HepG2 (cell line): ENCODE results near the gene CD58. TPM values are rescaled to one million over a fixed set of nuclear protein-coding genes. Genes with fewer than 3 reads are reported as not detected.
A peak's percentile ranks its signal among the peaks of the same experiment; 100 is the strongest.

Experiments
- CAMTA2 ChIP-seq: sonication (generic); formaldehyde crosslinking; IDR thresholded peaks from 2 replicates; pipeline ENCODE4 v1.4.0; 2020; ENCODE audit warnings: mild to moderate bottlenecking, missing genetic modification reagents, borderline replicate concordance
- CBX5 ChIP-seq: sonication (generic); formaldehyde crosslinking; IDR thresholded peaks from 2 replicates; pipeline ENCODE4 v1.4.0; 2020; ENCODE audit warnings: missing genetic modification reagents, borderline replicate concordance
- CSRNP1 ChIP-seq: sonication (generic); formaldehyde crosslinking; IDR thresholded peaks from 2 replicates; pipeline ENCODE4 v1.8.1; 2023; ENCODE audit warnings: mild to moderate bottlenecking, missing genetic modification reagents
- GATA4 ChIP-seq: sonication (generic); IDR thresholded peaks from 2 replicates; pipeline ENCODE4 v1.6.1; 2016; ENCODE audit warnings: antibody characterized with exemption, low read depth, borderline replicate concordance
- HMG20A ChIP-seq: IDR thresholded peaks from 2 replicates; pipeline ENCODE4 v1.6.1; 2016; ENCODE audit warnings: borderline replicate concordance
- HMGA1 ChIP-seq: sonication (generic); formaldehyde crosslinking; conservative IDR thresholded peaks from 2 replicates; pipeline ENCODE4 v1.4.0; 2020; ENCODE audit warnings: missing genetic modification reagents
- KMT2B ChIP-seq: IDR thresholded peaks from 2 replicates; pipeline ENCODE4 v1.6.1; 2016; ENCODE audit warnings: missing genetic modification reagents, missing compliant biosample characterization
- MAZ ChIP-seq, 2 experiments: sonication (generic) in 1 of 2; formaldehyde crosslinking in 1 of 2; IDR thresholded peaks; 2 replicates each; pipeline versions ENCODE4 v1.5.0 to v1.6.1; 2012 to 2020; ENCODE audit warnings: low read depth in 2 of 2, mild to moderate bottlenecking in 2 of 2, borderline replicate concordance in 1 of 2, improper control_type of control experiment in 1 of 2, low read length in 1 of 2, missing genetic modification reagents in 1 of 2, moderate library complexity in 1 of 2
- NCOR1 ChIP-seq: fragments of 200-600 bp; sonication (generic); IDR thresholded peaks from 2 replicates; pipeline ENCODE4 v1.7.0; 2017; ENCODE audit warnings: antibody characterized with exemption, low read length, borderline replicate concordance
- PTBP1 ChIP-seq: fragments of 200-400 bp; formaldehyde crosslinking; IDR thresholded peaks from 2 replicates; pipeline ENCODE4 v1.6.1; 2018; ENCODE audit warnings: low read length, low read depth; ENCODE audit not compliant: poor library complexity, severe bottlenecking
- RBFOX2 ChIP-seq: fragments of 200-400 bp; formaldehyde crosslinking; IDR thresholded peaks from 2 replicates; pipeline ENCODE4 v1.6.1; 2017; ENCODE audit warnings: low read depth, mild to moderate bottlenecking, low read length
- THAP11 ChIP-seq: IDR thresholded peaks from 2 replicates; pipeline ENCODE4 v1.6.1; 2016; ENCODE audit warnings: missing biosample characterization, missing genetic modification reagents
- ZBTB14 ChIP-seq: sonication (generic); formaldehyde crosslinking; IDR thresholded peaks from 2 replicates; pipeline ENCODE4 v1.4.0; 2020; ENCODE audit warnings: missing genetic modification reagents
- ZBTB37 ChIP-seq: sonication (generic); formaldehyde crosslinking; IDR thresholded peaks from 2 replicates; pipeline ENCODE4 v1.4.0; 2020; ENCODE audit warnings: mild to moderate bottlenecking, missing genetic modification reagents
- ZNF18 ChIP-seq: sonication (generic); formaldehyde crosslinking; IDR thresholded peaks from 2 replicates; pipeline ENCODE4 v1.8.0; 2022; ENCODE audit warnings: mild to moderate bottlenecking, missing genetic modification reagents; ENCODE audit not compliant: insufficient replicate concordance
- ZNF251 ChIP-seq: sonication (generic); formaldehyde crosslinking; IDR thresholded peaks from 2 replicates; pipeline ENCODE4 v1.9.0; 2021; ENCODE audit warnings: mild to moderate bottlenecking, missing genetic modification reagents
- ZNF431 ChIP-seq: sonication (generic); formaldehyde crosslinking; IDR thresholded peaks from 2 replicates; pipeline ENCODE4 v1.9.0; 2022; ENCODE audit warnings: missing genetic modification reagents, low read depth, mild to moderate bottlenecking, borderline replicate concordance
- ZNF501 ChIP-seq: sonication (generic); formaldehyde crosslinking; IDR thresholded peaks from 2 replicates; pipeline ENCODE4 v1.5.1; 2020; ENCODE audit warnings: mild to moderate bottlenecking, moderate library complexity, missing genetic modification reagents
- ZXDC ChIP-seq: sonication (generic); formaldehyde crosslinking; IDR thresholded peaks from 2 replicates; pipeline ENCODE4 v1.5.0; 2020; ENCODE audit warnings: mild to moderate bottlenecking, missing genetic modification reagents
- polyA plus RNA-seq, 8 experiments: library from polyadenylated mRNA; depleted of rRNA in 3 of 8; stranded (reverse) in 7 of 8; unstranded in 1 of 8; fragments of >200 nt; fragmentation: Illumina TruSeq in 4 of 8; extraction: Trizol in 4 of 8; gene quantifications; 2 replicates each; pipeline versions ENCODE4 v1.2.1 to v1.2.3, GENCODE V29; 2011 to 2016; ENCODE audit warnings: low read depth in 4 of 8, missing spikeins in 1 of 8, mixed read lengths in 1 of 8; ENCODE audit not compliant: insufficient read depth in 1 of 8
- total RNA-seq, 5 experiments: library from RNA; depleted of rRNA; stranded (reverse); fragments of >200 nt; fragmentation: Illumina TruSeq; extraction: Trizol; gene quantifications; 2 replicates each; pipeline ENCODE4 v1.2.3, GENCODE V29; 2016; ENCODE audit warnings: low read depth in 1 of 5

The CD58 gene
- total and polyA plus RNA-seq, 2 of the 13 experiments (the other 11 are each of a cell fraction or from before 2014, with no cell fraction given) = 9.4 to 13.5 TPM

- no peak for TF ChIP-seq PTBP1
- TF ChIP-seq NCOR1 = no peak; the same call in 1 of the 2 replicates
- TF ChIP-seq ZNF251 (CRISPR knock-in tag) = no peak
- no peak for TF ChIP-seq ZBTB37 (CRISPR knock-in tag)
- 0 out of 2 replicates have a peak, but pooled peaks have one; percentile 25 for TF ChIP-seq MAZ (IDR thresholded peaks at IDR 0.05; ENCODE audit: borderline replicate concordance, low read depth, low read length)
- TF ChIP-seq MAZ (CRISPR knock-in tag; IDR thresholded peaks at IDR 0.05; ENCODE audit: low read depth) = no peak
- TF ChIP-seq RBFOX2 = no peak
- no peak for TF ChIP-seq ZXDC (CRISPR knock-in tag)
- no peak for TF ChIP-seq CSRNP1 (CRISPR knock-in tag)
- peak; percentile 66; the same call in 1 of the 2 replicates for TF ChIP-seq CBX5 (CRISPR knock-in tag)
- no peak for TF ChIP-seq KMT2B (CRISPR knock-in tag)
- TF ChIP-seq CAMTA2 = no peak
- peak; percentile 23; the same call in 1 of the 2 replicates for TF ChIP-seq HMG20A
- no peak for TF ChIP-seq ZNF18 (CRISPR knock-in tag)
- TF ChIP-seq ZNF501 (CRISPR knock-in tag) = no peak
- TF ChIP-seq ZBTB14 (CRISPR knock-in tag) = no peak
- TF ChIP-seq HMGA1 (CRISPR knock-in tag) = no peak
- TF ChIP-seq ZNF431 = 0 out of 2 replicates have a peak, but pooled peaks have one; percentile 14
- no peak for TF ChIP-seq GATA4
- no peak; the same call in 1 of the 2 replicates for TF ChIP-seq THAP11 (CRISPR knock-in tag)
Observed at GRCh38 chr1:116485071-116485735, 85.6 kb downstream of the CD58 start (continued).
